Mucosa of rectum (tissue), 2 donors: ENCODE measurements around the gene NAIP.
"Not testable (repeated sequence)": the region's sequence is repeated elsewhere in the genome, so short reads cannot be mapped to it uniquely, and the experiment has no call there.

Experiments used
- H3K27ac ChIP-seq, 2 donors: one replicate each; pipeline ENCODE4 v1.7.0; 2013; ENCODE audit warnings: inconsistent platforms in 2 of 2, low read depth in 2 of 2, low read length in 2 of 2
- H3K27me3 ChIP-seq, 2 donors: one replicate each; pipeline ENCODE4 v1.7.0; 2013; ENCODE audit warnings: low read length in 2 of 2; ENCODE audit not compliant: control insufficient read depth in 2 of 2, insufficient read depth in 2 of 2
- H3K36me3 ChIP-seq, 2 donors: one replicate each; pipeline ENCODE4 v1.7.0; 2013; ENCODE audit warnings: low read length in 2 of 2; ENCODE audit not compliant: control insufficient read depth in 2 of 2, insufficient read depth in 2 of 2
- H3K4me1 ChIP-seq, 2 donors: one replicate each; pipeline ENCODE4 v1.7.0; 2013; ENCODE audit warnings: low read length in 2 of 2, mild to moderate bottlenecking in 1 of 2; ENCODE audit not compliant: control insufficient read depth in 2 of 2, insufficient read depth in 2 of 2
- H3K4me3 ChIP-seq, 2 donors: one replicate each; pipeline ENCODE4 v1.7.0; 2013; ENCODE audit warnings: low read length in 2 of 2
- H3K9ac ChIP-seq, 2 donors: one replicate each; pipeline ENCODE4 v1.7.0; 2013; ENCODE audit warnings: low read length in 2 of 2, low read depth in 1 of 2, mild to moderate bottlenecking in 1 of 2
- H3K9me3 ChIP-seq, 2 donors: one replicate each; pipeline ENCODE4 v1.7.0; 2013; ENCODE audit warnings: low read length in 2 of 2; ENCODE audit not compliant: control insufficient read depth in 2 of 2
- donor health status: healthy.
- donor health status: Normal muscosa, but diverticular disease.

Gene NAIP

DNA sequence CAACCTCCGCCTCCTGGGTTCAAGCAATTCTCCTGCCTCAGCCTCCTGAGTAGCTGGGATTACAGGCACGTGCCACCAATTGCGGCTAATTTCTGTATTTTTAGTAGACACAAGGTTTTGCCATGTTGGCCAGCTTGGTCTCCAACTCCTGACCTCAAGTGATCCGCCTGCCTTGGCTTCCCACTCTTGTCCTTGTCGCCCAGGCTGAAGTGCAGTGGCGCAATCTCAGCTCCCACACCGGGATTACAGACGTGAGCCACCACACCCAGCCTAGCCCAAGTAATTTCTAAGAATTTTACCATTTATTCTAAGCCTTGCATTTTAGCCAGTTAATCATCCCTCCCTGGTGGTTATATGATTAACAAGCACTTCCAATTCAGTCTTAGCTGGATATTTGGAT, 11.0 kb downstream of the NAIP start:
- Histone ChIP-seq H3K9ac (no peak overlapping the region), H3K9me3 (no peaks in the 10 kb centered on the region), H3K36me3 (no peaks in the 10 kb centered on the region), H3K27me3 (no peaks in the 10 kb centered on the region), H3K27ac (no peak overlapping the region), H3K4me1 (no peaks in the 10 kb centered on the region), H3K4me3 (no peak overlapping the region)

DNA sequence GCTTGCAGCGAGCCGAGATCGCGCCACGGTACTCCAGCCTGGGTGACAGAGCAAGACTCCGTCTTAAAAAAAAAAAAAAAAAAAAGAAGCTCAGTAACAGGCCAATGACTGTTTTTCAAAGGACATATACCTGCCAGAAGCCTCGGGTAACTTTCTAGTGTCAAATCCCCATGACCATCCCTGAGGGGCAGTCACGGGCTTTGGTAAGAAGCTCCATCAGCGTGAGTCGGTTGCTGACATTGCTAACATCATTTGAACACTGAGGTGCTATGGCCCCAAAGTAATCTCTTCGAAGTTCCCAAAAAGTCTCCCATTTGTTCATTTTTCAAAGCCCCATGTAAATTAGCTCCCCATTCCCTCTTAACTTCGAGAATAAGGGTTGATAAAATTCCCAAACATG, 11.6 kb downstream of the NAIP start:
- Histone ChIP-seq H3K4me1 (no peaks in the 10 kb centered on the region), H3K27ac (no peak overlapping the region), H3K36me3 (no peaks in the 10 kb centered on the region), H3K27me3 (no peaks in the 10 kb centered on the region), H3K9ac (no peak overlapping the region), H3K9me3 (no peaks in the 10 kb centered on the region), H3K4me3 (no peak overlapping the region)

DNA sequence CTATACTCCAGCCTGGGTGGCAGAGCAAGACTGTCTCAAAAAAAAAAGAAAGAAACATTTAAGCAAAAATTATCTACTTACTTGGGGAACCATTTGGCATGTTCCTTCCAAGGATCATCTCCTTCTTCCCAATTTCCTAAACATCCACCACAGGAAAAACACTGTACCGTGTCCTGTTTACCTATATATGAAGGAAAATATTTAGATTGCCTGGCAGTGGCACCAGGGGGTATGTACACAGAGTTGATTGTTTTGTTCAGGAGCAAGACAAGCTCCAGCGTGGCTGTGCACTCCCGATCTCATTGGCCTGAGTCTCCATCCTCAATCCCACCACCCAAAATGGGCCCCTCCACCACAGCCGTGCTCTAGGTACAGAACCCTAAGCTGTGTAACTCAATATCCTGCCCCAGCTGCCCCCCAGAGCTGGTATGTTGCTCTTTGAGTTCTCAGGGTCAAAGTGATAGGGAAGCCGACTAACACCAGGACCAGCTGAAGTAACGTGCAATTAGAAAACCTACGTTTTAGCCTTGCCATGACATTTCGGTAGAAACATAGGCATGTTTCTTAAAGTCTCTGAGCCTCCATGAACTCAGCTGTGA, 13.8 kb downstream of the NAIP start:
- Histone ChIP-seq H3K36me3 (no peaks in the 10 kb centered on the region), H3K4me1 (no peaks in the 10 kb centered on the region), H3K27ac (no peak overlapping the region), H3K27me3 (no peaks in the 10 kb centered on the region), H3K4me3 (no peak overlapping the region), H3K9ac (no peak overlapping the region), H3K9me3 (no peaks in the 10 kb centered on the region)

DNA sequence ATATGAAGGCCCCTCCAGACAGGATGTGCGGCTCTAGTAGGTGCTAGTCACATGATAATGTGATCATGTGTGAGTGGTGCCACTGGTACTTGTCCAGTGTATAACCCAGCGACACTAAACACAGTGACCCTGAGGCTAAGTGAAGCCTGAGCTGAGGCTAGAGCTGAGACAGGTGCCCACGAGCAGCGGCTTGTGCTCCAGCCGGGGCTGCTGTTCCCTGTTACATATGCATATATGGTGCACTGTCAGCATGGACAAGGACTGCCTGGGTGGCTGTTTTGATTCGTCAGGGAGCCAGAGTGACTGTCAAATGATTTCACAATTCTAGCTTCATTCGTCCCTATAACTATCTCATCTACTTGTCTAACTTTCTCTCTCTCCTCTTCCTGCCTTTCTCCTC, 18.2 kb downstream of the NAIP start:
- H3K9me3 ChIP-seq, H3K9ac ChIP-seq: not testable (repeated sequence)

DNA sequence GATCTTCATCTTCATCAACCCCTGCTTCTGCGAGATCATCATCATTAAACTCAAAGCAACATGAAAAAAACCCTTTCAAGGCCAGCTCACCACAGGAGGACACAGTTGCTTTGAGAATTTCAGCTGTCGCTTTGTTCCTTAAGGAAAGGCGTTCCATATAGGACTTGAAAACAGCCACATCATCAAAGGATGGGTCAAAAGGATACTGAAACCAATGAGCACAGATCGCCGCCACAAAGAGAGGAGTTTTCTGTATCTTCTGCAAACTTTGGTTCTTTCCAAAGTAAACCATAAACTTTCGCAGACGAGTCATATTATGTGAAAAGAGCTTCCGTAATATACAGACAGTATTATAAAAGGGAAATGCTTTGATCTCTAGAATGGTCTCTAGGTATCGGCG, 40.3 kb downstream of the NAIP start:
- H3K9ac ChIP-seq, H3K27me3 ChIP-seq, H3K4me3 ChIP-seq, H3K36me3 ChIP-seq, H3K9me3 ChIP-seq, H3K27ac ChIP-seq, H3K4me1 ChIP-seq: not testable (repeated sequence)

More for the DNA sequence above, 18.2 kb downstream of the NAIP start:
- not testable (repeated sequence) for H3K4me1 ChIP-seq, H3K36me3 ChIP-seq, H3K27me3 ChIP-seq, H3K27ac ChIP-seq, H3K4me3 ChIP-seq

DNA sequence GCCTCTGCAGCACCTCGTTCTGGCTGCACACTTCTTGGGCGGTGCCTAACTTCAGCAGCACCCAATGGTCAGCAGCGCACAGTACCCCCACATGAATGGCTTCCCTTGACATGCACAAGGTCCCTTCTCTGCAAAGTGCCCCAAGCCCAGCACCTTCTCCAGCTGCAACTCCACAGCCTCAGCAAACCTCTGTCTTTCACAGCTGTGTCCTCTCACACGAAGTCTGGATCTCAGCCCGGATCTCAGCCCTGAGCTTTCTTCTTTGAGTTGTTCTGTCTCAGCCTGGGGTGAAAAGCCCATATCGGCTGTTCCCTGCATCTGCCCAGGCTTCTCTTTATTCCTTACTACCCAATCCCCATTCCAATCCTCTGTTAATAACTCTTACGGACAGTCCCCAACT, 57.9 kb downstream of the NAIP start:
- H3K9me3 ChIP-seq, H3K4me3 ChIP-seq, H3K27me3 ChIP-seq, H3K36me3 ChIP-seq, H3K4me1 ChIP-seq, H3K9ac ChIP-seq, H3K27ac ChIP-seq: not testable (repeated sequence)

DNA sequence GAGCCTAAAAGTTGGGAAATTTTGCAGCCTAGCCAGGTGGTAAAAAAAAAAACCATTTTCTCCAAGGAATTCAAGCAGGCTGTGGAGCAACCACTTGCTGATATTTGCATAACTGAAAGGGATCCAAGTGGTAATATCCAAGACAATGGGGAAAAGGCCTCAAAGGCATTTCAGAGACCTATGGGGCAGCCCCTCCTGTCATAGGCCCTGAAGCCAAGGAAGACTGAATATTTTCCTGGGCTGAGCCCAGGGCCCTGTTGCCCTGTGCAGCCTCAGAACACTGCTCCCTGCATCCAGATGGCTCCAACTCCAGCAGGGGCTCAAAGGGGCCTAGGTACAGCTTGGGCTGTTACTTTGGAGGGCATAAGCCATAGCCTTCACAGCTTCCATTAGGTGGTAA, 60.6 kb downstream of the NAIP start:
- not testable (repeated sequence) for H3K4me1 ChIP-seq, H3K9me3 ChIP-seq, H3K27ac ChIP-seq, H3K4me3 ChIP-seq, H3K9ac ChIP-seq, H3K27me3 ChIP-seq, H3K36me3 ChIP-seq

DNA sequence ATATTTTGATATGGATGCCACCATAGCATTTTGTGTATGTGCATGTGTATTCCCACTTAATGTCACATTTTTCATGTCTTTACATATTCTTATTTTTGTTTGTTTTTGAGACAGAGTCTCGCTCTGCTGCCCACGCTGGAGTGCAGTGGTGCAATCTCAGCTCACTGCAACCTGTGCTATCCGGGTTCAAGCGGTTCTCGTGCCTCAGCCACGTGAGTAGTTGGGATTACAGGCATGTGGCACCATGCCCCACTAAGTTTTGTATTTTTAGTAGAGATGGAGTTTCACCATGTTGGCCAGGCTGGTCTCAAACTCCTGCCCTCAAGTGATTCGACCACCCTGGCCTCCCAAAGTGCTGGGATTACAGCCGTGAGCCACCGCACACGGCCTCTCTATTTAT, 72.1 kb downstream of the NAIP start:
- not testable (repeated sequence) for H3K27ac ChIP-seq, H3K9ac ChIP-seq, H3K27me3 ChIP-seq, H3K9me3 ChIP-seq, H3K4me1 ChIP-seq, H3K4me3 ChIP-seq, H3K36me3 ChIP-seq

DNA sequence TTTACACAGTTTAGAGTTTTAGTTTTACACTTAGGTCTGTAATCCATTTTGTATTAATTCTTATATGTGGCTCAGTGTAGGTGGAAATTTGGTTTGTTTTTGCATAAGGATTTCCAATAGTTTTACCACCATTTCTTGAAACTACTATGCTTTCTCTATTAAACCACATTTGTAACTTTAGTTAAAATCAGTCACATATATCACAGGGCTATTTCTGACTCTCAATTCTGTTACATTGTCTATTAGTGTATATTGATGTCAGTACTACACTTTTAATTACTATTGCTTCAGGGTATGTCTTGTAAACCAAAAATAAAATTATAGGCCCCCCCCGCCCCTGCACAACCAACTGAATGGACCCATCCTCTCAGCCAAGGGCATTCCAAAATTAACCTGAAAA, 92.6 kb downstream of the NAIP start:
- H3K9ac ChIP-seq, H3K4me1 ChIP-seq, H3K9me3 ChIP-seq, H3K27me3 ChIP-seq, H3K4me3 ChIP-seq, H3K27ac ChIP-seq, H3K36me3 ChIP-seq: not testable (repeated sequence)

DNA sequence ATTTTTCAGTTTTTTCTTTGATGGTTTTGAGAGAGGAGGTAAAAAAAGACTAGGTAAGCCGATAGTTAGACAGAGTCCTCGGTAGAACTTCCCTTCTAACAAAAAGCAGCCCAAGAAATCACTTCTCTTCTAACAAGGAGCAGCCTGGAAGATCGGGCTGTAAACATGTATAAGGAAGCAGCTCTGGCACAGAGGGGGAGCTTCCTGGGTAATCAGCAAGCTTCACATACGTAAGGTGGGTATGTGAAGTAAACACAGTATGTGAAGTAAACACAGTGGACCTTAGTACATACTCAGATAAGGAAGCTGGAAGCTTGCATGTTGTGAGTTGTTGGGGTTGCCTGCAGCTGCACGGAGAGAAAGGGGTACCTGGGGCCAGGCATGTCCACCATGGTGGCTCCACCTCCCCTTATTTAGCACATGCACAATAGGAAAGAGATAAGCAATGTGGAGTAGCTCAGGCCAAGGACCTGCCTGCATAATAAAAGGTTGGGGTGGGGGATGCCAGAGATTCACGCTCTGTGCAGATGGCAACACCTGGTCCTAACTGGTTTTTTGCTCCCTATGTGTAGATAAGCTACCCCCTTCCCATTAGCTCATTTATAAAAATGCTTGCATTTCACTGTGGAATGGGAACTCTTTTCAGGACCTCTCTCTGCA, 93.3 kb downstream of the NAIP start:
- not testable (repeated sequence) for H3K27me3 ChIP-seq, H3K27ac ChIP-seq, H3K4me1 ChIP-seq, H3K4me3 ChIP-seq, H3K9me3 ChIP-seq, H3K36me3 ChIP-seq, H3K9ac ChIP-seq

DNA sequence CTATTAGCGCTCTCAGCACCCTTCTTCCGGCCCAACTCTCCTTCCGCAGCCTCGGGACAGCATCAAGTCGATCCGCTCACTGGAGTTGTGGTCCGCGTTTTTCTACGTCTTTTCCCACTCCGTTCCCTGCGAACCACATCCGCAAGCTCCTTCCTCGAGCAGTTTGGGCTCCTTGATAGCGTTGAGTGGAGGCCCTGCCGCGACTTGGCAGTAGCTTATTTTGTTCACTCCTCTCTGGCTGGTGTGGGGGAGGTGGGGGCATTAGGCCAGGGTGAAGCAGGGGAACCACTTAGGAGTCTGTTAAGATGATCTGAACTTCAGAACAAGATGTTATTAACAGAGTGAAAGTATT, 100.0 kb downstream of the NAIP start:
- H3K4me1 ChIP-seq, H3K4me3 ChIP-seq, H3K27ac ChIP-seq, H3K36me3 ChIP-seq, H3K9ac ChIP-seq, H3K27me3 ChIP-seq, H3K9me3 ChIP-seq: not testable (repeated sequence)
